Sigmoid colon (tissue), 7 donors: ENCODE results near the gene MRPL36. TPM values are rescaled to one million over a fixed set of nuclear protein-coding genes. Genes with fewer than 3 reads are reported as not detected.

Experiments
- DNase-seq: peaks from one replicate; pipeline ENCODE4 v3.0.0-alpha.2; 2019
- H3K27ac ChIP-seq, 4 donors: fragments of 200-600 bp; sonication (generic); one replicate each; pipeline ENCODE4 v1.5.1; 2016 to 2019; ENCODE audit warnings: mild to moderate bottlenecking in 1 of 4
- H3K27me3 ChIP-seq, 3 donors: fragments of 200-600 bp; sonication (generic); one replicate each; pipeline ENCODE4 v1.5.1; 2019; ENCODE audit warnings: mild to moderate bottlenecking in 1 of 3
- H3K36me3 ChIP-seq, 4 donors: fragments of 200-600 bp; sonication (generic); one replicate each; pipeline ENCODE4 v1.5.1; 2016 to 2019
- H3K4me1 ChIP-seq, 4 donors: fragments of 200-600 bp; sonication (generic); one replicate each; pipeline ENCODE4 v1.5.1; 2017 to 2019
- H3K4me3 ChIP-seq, 4 donors: fragments of 200-600 bp; sonication (generic); one replicate each; pipeline ENCODE4 v1.5.1; 2017 to 2019; ENCODE audit warnings: mild to moderate bottlenecking in 2 of 4, moderate library complexity in 1 of 4
- H3K9me3 ChIP-seq, 4 donors: fragments of 200-600 bp in 3 of 4; sonication (generic) in 3 of 4; one replicate each; pipeline versions ENCODE4 v1.5.1 to v1.6.1; 2013 to 2019
- CTCF ChIP-seq, 4 experiments: fragments of 450-650 bp in 3 of 4; fragments of 200-600 bp in 1 of 4; IDR thresholded peaks; one replicate each; pipeline ENCODE4 v1.5.1; 2016 to 2019; ENCODE audit warnings: antibody characterized with exemption in 4 of 4, mild to moderate bottlenecking in 3 of 4, moderate library complexity in 2 of 4
- EP300 ChIP-seq, 4 donors: sonication (generic); formaldehyde crosslinking; IDR thresholded peaks; one replicate each; pipeline ENCODE4 v1.6.1; 2017; ENCODE audit warnings: antibody characterized with exemption in 4 of 4
- POLR2A ChIP-seq, 2 donors: fragments of 450-650 bp; IDR thresholded peaks; one replicate each; pipeline ENCODE4 v1.6.1; 2016; ENCODE audit warnings: antibody characterized with exemption in 2 of 2, mild to moderate bottlenecking in 2 of 2, moderate library complexity in 2 of 2
- POLR2AphosphoS5 ChIP-seq, 4 donors: sonication (generic); formaldehyde crosslinking; IDR thresholded peaks; one replicate each; pipeline ENCODE4 v1.6.1; 2017; ENCODE audit warnings: antibody characterized with exemption in 4 of 4
- WGBS, 2 donors: extraction: QIAGEN DNeasy Blood & Tissue Kit; methylation state at CpG; one replicate each; pipeline ENCODE4 v1.1.7; 2013; 5-methylcytosine and 5-hydroxymethylcytosine counted together
- intact Hi-C: fragments of 100-400 bp; cut with DNase I; formaldehyde crosslinking; loops from one replicate; pipeline ENCODE4 v1.15.1; 2023
- polyA plus RNA-seq, 3 donors: library from polyadenylated mRNA; stranded (reverse); fragments of 200-250 nt; gene quantifications; one replicate each; pipeline ENCODE4 v1.2.3, GENCODE V29; 2013
- total RNA-seq, 4 donors: library from RNA; depleted of rRNA; stranded (reverse); fragments of >200 nt; gene quantifications; one replicate each; pipeline ENCODE4 v1.1.0, GENCODE V29; 2016
- donor health status: healthy with polysubstance abuse.
- donor health status: Bipolar disorder and iron deficiency.
- donor health status: healthy.

MRPL36 gene
- total and polyA plus RNA-seq, 7 donors, result 32.4 to 77.9 (median 59.4) TPM

- peaks cover 0 to 81% (median 49%) of the 10 kb centered on the region in 4 donors for H3K36me3 ChIP-seq
- peaks cover 0 to 15% (median 10%) of the 10 kb centered on the region in 4 donors for H3K4me1 ChIP-seq
- intact Hi-C loops, result no loop called here
- no peak for DNase-seq
- WGBS, 2 donors, result 94 to 95% methylated on average over 10 of the region's 10 CpGs
- H3K27me3 ChIP-seq, result no peaks in the 10 kb centered on the region
- H3K9me3 ChIP-seq, result no peaks in the 10 kb centered on the region
- TF ChIP-seq CTCF (IDR thresholded peaks at IDR 0.05), result no peak
- TF ChIP-seq POLR2AphosphoS5 (IDR thresholded peaks at IDR 0.05), result no peak
- TF ChIP-seq EP300 (IDR thresholded peaks at IDR 0.05), result no peak
- no peak for TF ChIP-seq POLR2A (IDR thresholded peaks at IDR 0.05)
- H3K4me3 ChIP-seq, result no peak overlapping the region
- H3K27ac ChIP-seq, result no peak overlapping the region
These were observed 6.1 kb upstream of the MRPL36 start for GRCh38 chr5:1805736-1806135.

DNA sequence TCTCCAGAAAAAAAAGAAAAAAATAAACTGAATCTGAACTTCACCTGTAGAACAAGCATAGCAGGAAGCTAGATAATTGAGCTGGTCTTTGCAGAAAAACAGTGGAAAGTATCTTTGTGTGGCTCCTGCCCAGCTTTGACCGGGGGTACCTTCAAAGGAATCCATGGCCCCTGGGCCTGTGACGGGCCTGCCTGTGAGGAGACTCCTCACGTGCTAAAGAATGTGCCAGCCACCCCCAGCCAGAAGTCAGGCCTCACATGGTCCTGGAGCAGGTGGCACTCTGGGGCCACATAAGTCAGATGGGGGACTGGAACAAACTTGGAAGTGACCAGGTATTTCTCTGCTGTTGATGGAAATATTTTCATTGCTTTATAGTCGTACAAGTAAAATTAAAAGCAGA, 5.7 kb upstream of the MRPL36 start:
- Histone ChIP-seq H3K27me3 (no peaks in the 10 kb centered on the region), H3K9me3 (no peaks in the 10 kb centered on the region), H3K36me3 (peaks cover 0 to 77% (median 47%) of the 10 kb centered on the region in 4 donors), H3K4me1 (peaks cover 0 to 19% (median 12%) of the 10 kb centered on the region in 4 donors), H3K27ac (no peak overlapping the region), H3K4me3 (no peak overlapping the region)
- intact Hi-C loops, result no loop called here
- 90 to 92% methylated on average over 4 of the region's 4 CpGs for WGBS, 2 donors
- TF ChIP-seq CTCF (IDR thresholded peaks at IDR 0.05) (no peak), EP300 (IDR thresholded peaks at IDR 0.05) (no peak)
- DNase-seq, result no peak

- DNase-seq, result no peak
- Histone ChIP-seq H3K4me3 (no peak overlapping the region), H3K27ac (no peak overlapping the region), H3K9me3 (no peaks in the 10 kb centered on the region), H3K27me3 (no peaks in the 10 kb centered on the region), H3K36me3 (peaks cover 0 to 65% (median 40%) of the 10 kb centered on the region in 4 donors), H3K4me1 (peaks cover 0 to 27% (median 14%) of the 10 kb centered on the region in 4 donors)
- intact Hi-C loops, result no loop called here
- 88% methylated on average over 15 of the region's 15 CpGs for WGBS, 2 donors
- TF ChIP-seq CTCF (IDR thresholded peaks at IDR 0.05) (no peak), POLR2A (IDR thresholded peaks at IDR 0.05) (no peak), EP300 (IDR thresholded peaks at IDR 0.05) (no peak), POLR2AphosphoS5 (IDR thresholded peaks at IDR 0.05) (no peak)
These were observed 4.5 kb upstream of the MRPL36 start for GRCh38 chr5:1804001-1804690.

DNA sequence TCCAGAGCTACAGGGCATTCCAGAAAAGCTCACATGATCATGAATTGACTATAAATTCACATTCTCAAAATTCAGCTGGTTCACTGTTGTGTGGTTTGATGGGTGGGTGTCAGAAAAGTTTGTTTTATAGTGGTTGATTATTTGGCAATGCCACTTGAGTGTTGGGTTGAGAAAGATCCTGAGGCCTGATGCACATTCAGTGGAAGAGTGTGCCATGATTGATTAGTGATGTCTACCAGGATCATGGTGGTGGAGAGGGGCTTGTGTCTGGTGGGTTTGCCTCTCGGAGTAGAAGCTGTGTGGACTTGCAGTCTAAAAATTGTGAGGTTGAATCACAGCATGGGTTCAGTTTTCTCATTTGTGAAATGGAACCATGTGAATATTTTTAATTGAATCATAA, 3.6 kb upstream of the MRPL36 start:
- 96% methylated on average over 1 of the region's 1 CpG for WGBS, 2 donors
- DNase-seq, result no peak
- no peak overlapping the region for H3K4me3 ChIP-seq
- H3K9me3 ChIP-seq, result no peaks in the 10 kb centered on the region
- intact Hi-C loops, result no loop called here
- H3K36me3 ChIP-seq, result peaks cover under 1 to 62% (median 39%) of the 10 kb centered on the region in 4 donors
- H3K4me1 ChIP-seq, result peaks cover 0 to 34% (median 23%) of the 10 kb centered on the region in 4 donors
- H3K27me3 ChIP-seq, result no peaks in the 10 kb centered on the region
- H3K27ac ChIP-seq, result no peak overlapping the region
- TF ChIP-seq CTCF (IDR thresholded peaks at IDR 0.05) (no peak), POLR2AphosphoS5 (IDR thresholded peaks at IDR 0.05) (no peak)

DNA sequence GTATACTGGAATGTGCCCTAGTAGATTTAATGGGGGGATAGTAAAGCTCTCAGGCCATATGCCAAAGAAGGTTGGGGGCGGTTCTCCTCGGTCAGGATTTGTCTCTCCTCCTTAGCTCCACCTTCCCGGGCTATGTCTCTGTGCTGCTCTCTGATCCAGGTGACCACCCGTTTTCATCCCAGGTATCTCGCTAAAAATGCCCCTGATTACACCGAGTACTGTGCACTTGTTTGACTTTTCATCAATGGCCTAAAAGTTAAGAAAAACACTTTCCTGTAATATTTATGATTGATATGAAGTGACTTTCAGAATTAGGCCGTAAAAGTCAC, 2.3 kb upstream of the MRPL36 start:
- intact Hi-C loops, result no loop called here
- Histone ChIP-seq H3K9me3 (no peaks in the 10 kb centered on the region), H3K27ac (peak overlapping the region; percentile 81 to 87 (median 85)), H3K4me3 (peak overlapping the region; percentile 63 to 95 (median 84)), H3K36me3 (peaks cover 7 to 62% (median 42%) of the 10 kb centered on the region in 4 donors), H3K27me3 (no peaks in the 10 kb centered on the region), H3K4me1 (peaks cover 0 to 34% (median 33%) of the 10 kb centered on the region in 4 donors)
- TF ChIP-seq POLR2AphosphoS5 (IDR thresholded peaks at IDR 0.05) (no peak), EP300 (IDR thresholded peaks at IDR 0.05) (no peak), CTCF (IDR thresholded peaks at IDR 0.05) (no peak), POLR2A (IDR thresholded peaks at IDR 0.05) (no peak)
- WGBS, 2 donors, result 5 to 16% methylated on average over 7 of the region's 7 CpGs
- DNase-seq, result no peak
